Choroid plexus epithelial cell (primary cell): ENCODE data around the gene PREPL.
"Not testable (repeated sequence)": the region's sequence is repeated elsewhere in the genome, so short reads cannot be mapped to it uniquely, and the experiment has no call there.

Source experiments
- DNase-seq: peaks from one replicate; pipeline ENCODE4 v3.0.0-alpha.2; 2010; ENCODE audit warnings: low read depth
- H3K4me3 ChIP-seq: 2 replicates; pipeline ENCODE4 v1.5.1; 2011; ENCODE audit warnings: low read depth, mild to moderate bottlenecking, control low read depth, low read length, moderate library complexity
- TF ChIP-seq, protein P1 (sequence below): conservative IDR thresholded peaks from 2 replicates; pipeline ENCODE4 v1.5.1; 2011; ENCODE audit warnings: low read depth, mild to moderate bottlenecking, control low read depth, inconsistent platforms, low read length, moderate library complexity

The PREPL gene

DNA sequence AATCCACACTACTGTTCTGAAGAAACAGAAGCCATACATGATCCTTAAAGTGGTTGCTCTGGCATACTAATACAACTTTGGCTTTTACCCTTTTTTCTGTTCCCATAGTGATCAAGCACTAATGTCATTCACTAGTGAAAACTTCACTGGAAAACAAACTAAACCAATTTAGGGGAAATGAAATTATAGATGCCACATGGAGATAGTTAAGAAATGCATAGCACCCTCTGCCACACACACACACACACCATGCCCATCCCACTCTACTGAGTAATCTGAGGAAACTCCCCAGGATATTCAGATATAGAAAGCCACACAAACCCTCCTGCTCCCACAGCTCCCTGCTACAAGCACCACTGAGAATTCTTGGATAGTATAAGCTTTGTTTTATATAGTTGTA lies 46.9 kb downstream of the PREPL start:
- TF ChIP-seq, protein P1, sequence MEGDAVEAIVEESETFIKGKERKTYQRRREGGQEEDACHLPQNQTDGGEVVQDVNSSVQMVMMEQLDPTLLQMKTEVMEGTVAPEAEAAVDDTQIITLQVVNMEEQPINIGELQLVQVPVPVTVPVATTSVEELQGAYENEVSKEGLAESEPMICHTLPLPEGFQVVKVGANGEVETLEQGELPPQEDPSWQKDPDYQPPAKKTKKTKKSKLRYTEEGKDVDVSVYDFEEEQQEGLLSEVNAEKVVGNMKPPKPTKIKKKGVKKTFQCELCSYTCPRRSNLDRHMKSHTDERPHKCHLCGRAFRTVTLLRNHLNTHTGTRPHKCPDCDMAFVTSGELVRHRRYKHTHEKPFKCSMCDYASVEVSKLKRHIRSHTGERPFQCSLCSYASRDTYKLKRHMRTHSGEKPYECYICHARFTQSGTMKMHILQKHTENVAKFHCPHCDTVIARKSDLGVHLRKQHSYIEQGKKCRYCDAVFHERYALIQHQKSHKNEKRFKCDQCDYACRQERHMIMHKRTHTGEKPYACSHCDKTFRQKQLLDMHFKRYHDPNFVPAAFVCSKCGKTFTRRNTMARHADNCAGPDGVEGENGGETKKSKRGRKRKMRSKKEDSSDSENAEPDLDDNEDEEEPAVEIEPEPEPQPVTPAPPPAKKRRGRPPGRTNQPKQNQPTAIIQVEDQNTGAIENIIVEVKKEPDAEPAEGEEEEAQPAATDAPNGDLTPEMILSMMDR: no peak
- no peak overlapping the region for H3K4me3 ChIP-seq
- DNase-seq: no peak

DNA sequence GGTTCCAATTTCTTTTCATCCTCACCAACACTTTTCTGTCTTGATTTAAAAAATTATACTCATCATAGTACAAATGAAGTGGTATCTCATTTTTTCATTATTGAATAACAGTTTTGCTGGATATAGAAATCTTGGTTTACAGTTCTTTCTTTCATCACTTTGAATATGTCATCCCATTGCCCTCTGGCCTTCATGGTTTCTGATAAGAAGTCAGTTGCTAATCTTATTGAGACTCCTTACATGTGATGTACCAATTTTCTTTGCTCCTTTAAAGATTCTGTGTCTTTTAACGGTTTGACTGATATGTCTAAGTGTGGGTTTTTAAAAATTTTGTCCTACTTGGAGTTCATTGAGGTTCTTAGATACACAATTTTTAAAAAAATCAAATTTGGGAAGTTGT lies 51.0 kb downstream of the PREPL start:
- TF ChIP-seq, protein P1: no peak
- DNase-seq: peak; percentile 6

GRCh38 chr2:44305882-44306281 lies 55.4 kb downstream of the PREPL start:
- H3K4me3 ChIP-seq: no peak overlapping the region
- TF ChIP-seq, protein P1: no peak
- no peak for DNase-seq

More for the DNA sequence above, 51.0 kb downstream of the PREPL start:
- H3K4me3 ChIP-seq: no peak overlapping the region

- TF ChIP-seq, protein P1: no peak
- no peak for DNase-seq
- no peak overlapping the region for H3K4me3 ChIP-seq
These were observed 57.0 kb downstream of the PREPL start for GRCh38 chr2:44304258-44304657.

DNA sequence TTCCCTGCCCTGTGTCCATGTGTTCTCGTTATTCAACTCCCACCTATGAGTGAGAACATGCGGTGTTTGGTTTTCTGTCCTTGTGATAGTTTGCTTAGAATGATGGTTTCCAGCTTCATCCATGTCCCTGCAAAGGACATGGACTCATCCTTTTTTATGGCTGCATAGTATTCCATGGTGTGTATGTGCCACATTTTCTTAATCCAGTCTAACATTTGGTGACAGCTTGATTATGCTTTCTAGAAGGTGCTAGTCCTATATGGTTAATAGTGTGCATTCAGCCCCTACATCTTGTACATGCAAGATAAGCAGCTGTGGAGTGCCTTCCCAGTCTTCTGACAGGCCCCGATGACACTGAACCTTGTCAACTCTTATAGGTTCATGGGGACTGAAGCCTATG lies 57.5 kb downstream of the PREPL start:
- DNase-seq, H3K4me3 ChIP-seq: not testable (repeated sequence)

GRCh38 chr2:44301111-44301510 lies 60.2 kb downstream of the PREPL start:
- H3K4me3 ChIP-seq: no peak overlapping the region
- TF ChIP-seq, protein P1: no peak
- no peak for DNase-seq

DNA sequence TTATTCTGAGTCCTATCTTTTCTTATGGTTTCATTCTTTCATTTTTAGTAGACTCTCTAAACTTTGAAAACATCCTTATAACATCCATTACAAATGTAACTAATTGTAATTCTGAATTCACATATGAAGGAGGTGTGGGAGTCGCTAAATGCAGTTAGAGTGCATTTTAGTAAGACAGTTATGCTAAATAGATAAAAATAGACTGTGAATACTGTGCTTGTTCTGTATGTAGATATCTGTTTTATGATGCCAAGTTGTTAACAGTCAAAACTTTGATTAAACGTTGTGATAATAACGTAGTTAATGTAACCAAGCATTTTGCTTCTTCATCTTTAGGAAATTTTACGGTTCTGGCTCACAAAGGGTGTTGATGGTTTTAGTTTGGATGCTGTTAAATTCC lies 61.7 kb downstream of the PREPL start:
- no peak for DNase-seq
- H3K4me3 ChIP-seq: no peak overlapping the region
- TF ChIP-seq, protein P1: no peak

- TF ChIP-seq, protein P1: no peak
- H3K4me3 ChIP-seq: no peak overlapping the region
- no peak for DNase-seq
These were observed 63.9 kb downstream of the PREPL start for GRCh38 chr2:44297431-44297830.
